Brain microvascular endothelial cell (primary cell): ENCODE measurements around the gene TUBB4A.

Experiments used
- DNase-seq: peaks from one replicate; pipeline ENCODE4 v3.0.0-alpha.2; 2020
- H3K27ac ChIP-seq: fragments of 250-450 bp; sonication (Bioruptor Pico); 2 replicates; pipeline ENCODE4 v1.5.1; 2020; ENCODE audit warnings: mild to moderate bottlenecking, moderate library complexity
- H3K27me3 ChIP-seq: fragments of 250-450 bp; sonication (Bioruptor Pico); replicated peaks from 2 replicates; pipeline ENCODE4 v1.5.1; 2020; ENCODE audit warnings: mild to moderate bottlenecking
- H3K36me3 ChIP-seq: fragments of 250-450 bp; sonication (Bioruptor Pico); replicated peaks from 2 replicates; pipeline ENCODE4 v1.5.1; 2020; ENCODE audit warnings: mild to moderate bottlenecking
- H3K4me3 ChIP-seq: 2 replicates; pipeline ENCODE4 v1.5.1; 2011; ENCODE audit warnings: low read depth, mild to moderate bottlenecking, control low read depth, low read length, moderate library complexity
- CTCF ChIP-seq: IDR thresholded peaks from 2 replicates; pipeline ENCODE4 v1.5.1; 2011; ENCODE audit warnings: low read depth, mild to moderate bottlenecking, moderate library complexity, low read length, control low read depth, inconsistent platforms; ENCODE audit errors: missing control alignments
- in situ Hi-C: cut with HindIII; loops from 2 replicates; pipeline ENCODE4 v1.10.0; 2017; ENCODE audit warnings: low sequenced_read_pairs, low pct_ligation_motif_present

TUBB4A gene

GRCh38 chr19:6457958-6458694 lies 44.0 kb downstream of the TUBB4A start:
- DNase-seq = no peak
- Histone ChIP-seq H3K36me3 (peaks cover 9% of the 10 kb centered on the region), H3K27ac (no peak overlapping the region), H3K27me3 (no peaks in the 10 kb centered on the region), H3K4me3 (no peak overlapping the region)
- no peak for TF ChIP-seq CTCF
- in situ Hi-C loops = no loop called here

- no peak for DNase-seq
- in situ Hi-C loops = no loop called here
- H3K36me3 ChIP-seq = peaks cover 9% of the 10 kb centered on the region
- no peak for TF ChIP-seq CTCF
- no peaks in the 10 kb centered on the region for H3K27me3 ChIP-seq
- H3K4me3 ChIP-seq = no peak overlapping the region
- no peak overlapping the region for H3K27ac ChIP-seq
Observed at GRCh38 chr19:6455924-6456323, 46.2 kb downstream of the TUBB4A start.

- DNase-seq = no peak
- Histone ChIP-seq H3K36me3 (peaks cover 9% of the 10 kb centered on the region), H3K27ac (no peak overlapping the region), H3K4me3 (no peak overlapping the region), H3K27me3 (no peaks in the 10 kb centered on the region)
- no peak for TF ChIP-seq CTCF
- in situ Hi-C loops = no loop called here
Observed at GRCh38 chr19:6453951-6454565, 48.1 kb downstream of the TUBB4A start.

- in situ Hi-C loops = no loop called here
- H3K4me3 ChIP-seq = no peak overlapping the region
- H3K27me3 ChIP-seq = no peaks in the 10 kb centered on the region
- TF ChIP-seq CTCF = no peak
- H3K27ac ChIP-seq = no peak overlapping the region
- DNase-seq = no peak
- peaks cover 9% of the 10 kb centered on the region for H3K36me3 ChIP-seq
Observed at GRCh38 chr19:6452899-6453298, 49.2 kb downstream of the TUBB4A start.

GRCh38 chr19:6452223-6452614 lies 49.9 kb downstream of the TUBB4A start:
- TF ChIP-seq CTCF = no peak
- no peak overlapping the region for H3K4me3 ChIP-seq
- DNase-seq = no peak
- H3K36me3 ChIP-seq = peaks cover 9% of the 10 kb centered on the region
- no peak overlapping the region for H3K27ac ChIP-seq
- in situ Hi-C loops = no loop called here
- H3K27me3 ChIP-seq = no peaks in the 10 kb centered on the region
